ENCODE results near the gene SRGAP2C.
"Not testable (repeated sequence)": the region's sequence is repeated elsewhere in the genome, so short reads cannot be mapped to it uniquely, and the experiment has no call there.

- not testable (repeated sequence) for TF ChIP-seq CTCF, POLR2A (IDR thresholded peaks at IDR 0.05)
Observed at GRCh38 chr1:121243913-121244312, 59.1 kb downstream of the SRGAP2C start.
